GM18951 (cell line): ENCODE results near the gene KIF3A.

ENCODE experiments used
- POLR2A ChIP-seq: IDR thresholded peaks from 4 replicates; pipeline ENCODE4 v1.6.1; 2011; ENCODE audit warnings: mild to moderate bottlenecking; ENCODE audit not compliant: insufficient read length, insufficient read depth; ENCODE audit errors: extremely low read depth
- in situ Hi-C: fragments of 300-500 bp; cut with MboI; formaldehyde crosslinking; loops from one replicate; pipeline ENCODE4 v1.12.0; 2022; ENCODE audit warnings: low sequenced_read_pairs, mixed read lengths, inconsistent platforms; ENCODE audit not compliant: unreplicated experiment

KIF3A gene

DNA sequence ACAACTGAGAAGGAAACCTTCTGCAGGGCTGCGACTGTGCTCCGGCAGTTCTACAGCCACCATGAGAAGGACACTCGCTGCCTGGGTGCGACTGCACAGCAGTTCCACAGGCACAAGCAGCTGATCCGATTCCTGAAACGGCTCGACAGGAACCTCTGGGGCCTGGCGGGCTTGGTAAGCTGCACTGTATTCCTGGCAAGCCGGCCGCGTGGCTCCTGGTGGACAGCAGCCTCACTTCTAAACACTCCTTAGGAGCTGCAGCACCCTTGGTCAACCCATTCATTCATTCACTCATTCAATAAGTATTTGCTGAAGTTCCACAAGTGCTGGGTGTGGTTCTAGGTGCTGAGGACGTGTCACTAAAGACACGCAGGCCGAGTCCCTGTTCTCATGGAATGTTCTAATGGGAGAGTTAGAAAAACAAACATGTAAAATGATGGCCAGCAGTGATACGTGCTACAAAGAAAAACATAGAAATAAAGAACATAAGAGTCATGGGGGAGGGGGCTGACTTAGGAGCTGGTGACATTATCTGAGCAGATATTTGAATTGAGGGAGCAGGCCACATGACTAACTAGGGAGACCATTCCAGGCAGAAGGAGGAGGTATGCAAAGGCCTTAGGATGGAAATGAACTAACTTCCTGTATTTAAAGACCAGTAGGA lies 57.5 kb downstream of the KIF3A start:
- in situ Hi-C loops: loop anchor here (25.0 kb wide), 1 partner anchor 1157 kb away; no protein-coding TSS in a partner anchor

DNA sequence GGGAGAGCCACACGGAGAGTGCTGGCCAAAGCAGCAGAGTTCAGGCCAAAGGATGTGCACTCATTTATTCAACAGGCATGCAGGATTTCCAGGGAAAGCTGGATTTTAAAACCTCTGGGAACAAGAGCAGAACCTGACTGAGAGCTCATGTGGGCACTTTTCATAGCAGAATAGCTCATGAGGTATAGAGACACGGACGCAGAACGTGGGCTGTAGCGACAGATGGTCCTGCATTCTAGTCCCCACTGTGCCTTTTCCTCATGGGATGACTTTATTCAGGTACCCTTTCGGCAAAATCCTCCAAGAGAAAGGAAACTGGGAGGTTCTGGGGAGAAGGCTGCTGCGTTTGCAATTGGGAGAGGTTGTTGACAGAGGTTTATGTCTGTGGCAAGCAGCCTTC lies 58.2 kb downstream of the KIF3A start:
- in situ Hi-C loops: loop anchor here (25.0 kb wide), 1 partner anchor 1158 kb away; no protein-coding TSS in a partner anchor
- TF ChIP-seq POLR2A: no peak

More for the DNA sequence above, 57.5 kb downstream of the KIF3A start:
- no peak for TF ChIP-seq POLR2A

DNA sequence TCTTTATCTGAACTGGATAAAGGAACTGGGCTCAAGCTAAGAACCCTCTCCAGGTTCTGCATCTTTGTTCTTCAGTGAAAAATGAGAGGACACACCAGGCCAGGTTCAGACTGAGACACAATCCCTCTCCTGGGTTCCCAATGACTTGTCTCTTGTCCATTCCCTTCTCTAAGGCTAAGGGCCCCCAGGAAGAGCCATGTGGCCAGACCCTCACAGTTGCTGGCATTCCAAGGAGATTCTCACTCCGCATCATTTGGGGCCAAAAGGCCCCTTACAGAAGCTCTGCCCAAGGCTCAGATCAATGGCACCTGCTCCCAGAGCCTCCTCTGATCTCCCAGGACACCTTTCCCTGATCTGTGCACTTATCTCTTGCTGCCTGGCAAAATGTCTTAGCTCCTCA lies 58.6 kb downstream of the KIF3A start:
- no peak for TF ChIP-seq POLR2A
- in situ Hi-C loops: loop anchor here (25.0 kb wide), 1 partner anchor 1159 kb away; no protein-coding TSS in a partner anchor

- in situ Hi-C loops: loop anchor here (25.0 kb wide), 1 partner anchor 1159 kb away; no protein-coding TSS in a partner anchor
- TF ChIP-seq POLR2A: no peak
These were observed 59.5 kb downstream of the KIF3A start for GRCh38 chr5:132677682-132678400.

DNA sequence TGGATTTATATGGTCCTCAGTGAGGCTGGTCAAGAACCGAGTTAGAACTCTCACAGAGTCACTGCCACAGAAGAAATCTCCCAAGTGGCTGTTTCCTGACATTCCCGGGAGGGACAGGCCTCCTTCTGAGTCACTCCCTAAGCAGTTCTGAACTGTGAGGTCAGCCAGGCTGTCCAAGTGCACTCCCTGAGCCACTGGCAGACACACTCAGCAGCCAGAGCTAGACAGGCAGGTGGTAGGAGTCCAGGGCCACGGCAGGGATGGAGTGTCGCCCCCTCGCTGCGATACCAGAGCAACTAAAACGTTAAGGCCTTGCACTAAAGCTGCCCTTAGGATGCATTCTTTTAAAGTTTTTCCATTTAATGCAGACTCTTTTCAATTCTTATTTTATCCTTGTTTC lies 60.2 kb downstream of the KIF3A start:
- in situ Hi-C loops: loop anchor here (25.0 kb wide), 1 partner anchor 1160 kb away; no protein-coding TSS in a partner anchor

DNA sequence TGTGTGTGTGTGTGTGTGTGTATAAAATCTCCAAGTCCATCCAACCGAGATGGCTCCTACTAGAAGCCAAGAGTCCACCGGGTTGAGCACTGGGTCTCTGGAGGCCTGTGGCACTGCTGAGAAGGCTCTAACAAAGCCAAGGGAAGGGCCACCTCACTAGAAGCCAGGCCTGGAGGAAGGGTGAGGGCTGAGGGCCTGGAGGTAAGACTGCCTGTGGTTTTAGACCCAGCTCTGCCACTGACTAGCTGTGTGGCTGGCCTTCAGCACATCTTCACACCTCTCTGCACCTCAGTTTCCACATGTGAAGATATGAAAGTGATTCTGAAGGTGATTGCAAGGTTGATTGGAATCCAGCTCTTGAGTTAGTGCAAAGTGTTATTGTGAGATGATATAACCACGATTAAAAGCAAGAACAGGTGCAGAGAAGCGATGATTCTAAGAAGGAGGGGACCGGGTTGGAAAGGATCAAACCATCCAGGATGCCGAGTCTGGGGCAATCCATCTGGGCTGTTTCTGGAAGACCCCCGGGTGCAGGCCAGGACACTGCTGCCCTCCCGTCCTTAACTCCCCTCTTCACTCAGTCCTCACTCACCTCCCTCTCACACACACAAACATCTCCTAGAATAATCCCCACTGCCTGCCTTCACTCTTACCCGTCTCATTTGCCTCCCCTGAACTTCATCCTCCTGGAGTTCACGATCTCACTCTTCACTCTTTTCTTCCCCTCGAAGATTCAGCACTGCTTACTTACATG lies 61.2 kb downstream of the KIF3A start:
- TF ChIP-seq POLR2A: no peak
- in situ Hi-C loops: loop anchor here (25.0 kb wide), 1 partner anchor 1161 kb away; no protein-coding TSS in a partner anchor

More for the DNA sequence above, 60.2 kb downstream of the KIF3A start:
- no peak for TF ChIP-seq POLR2A

GRCh38 chr5:132674671-132675506 lies 62.5 kb downstream of the KIF3A start:
- in situ Hi-C loops: loop anchor here (25.0 kb wide), 1 partner anchor 1162 kb away; no protein-coding TSS in a partner anchor
- TF ChIP-seq POLR2A: peak; percentile 57

- TF ChIP-seq POLR2A: no peak
- in situ Hi-C loops: no loop called here
These were observed 63.3 kb downstream of the KIF3A start, which contains the start of gene IL4 for GRCh38 chr5:132673939-132674630. Gene IL4, plus strand, starts transcription at chr5:132673989. Its CDS starts 62 bp downstream, at chr5:132674051.

- in situ Hi-C loops: no loop called here
- no peak for TF ChIP-seq POLR2A
These were observed 63.9 kb downstream of the KIF3A start for GRCh38 chr5:132673488-132673887.

- TF ChIP-seq POLR2A: no peak
- in situ Hi-C loops: no loop called here
These were observed 66.3 kb downstream of the KIF3A start for GRCh38 chr5:132671000-132671399.

DNA sequence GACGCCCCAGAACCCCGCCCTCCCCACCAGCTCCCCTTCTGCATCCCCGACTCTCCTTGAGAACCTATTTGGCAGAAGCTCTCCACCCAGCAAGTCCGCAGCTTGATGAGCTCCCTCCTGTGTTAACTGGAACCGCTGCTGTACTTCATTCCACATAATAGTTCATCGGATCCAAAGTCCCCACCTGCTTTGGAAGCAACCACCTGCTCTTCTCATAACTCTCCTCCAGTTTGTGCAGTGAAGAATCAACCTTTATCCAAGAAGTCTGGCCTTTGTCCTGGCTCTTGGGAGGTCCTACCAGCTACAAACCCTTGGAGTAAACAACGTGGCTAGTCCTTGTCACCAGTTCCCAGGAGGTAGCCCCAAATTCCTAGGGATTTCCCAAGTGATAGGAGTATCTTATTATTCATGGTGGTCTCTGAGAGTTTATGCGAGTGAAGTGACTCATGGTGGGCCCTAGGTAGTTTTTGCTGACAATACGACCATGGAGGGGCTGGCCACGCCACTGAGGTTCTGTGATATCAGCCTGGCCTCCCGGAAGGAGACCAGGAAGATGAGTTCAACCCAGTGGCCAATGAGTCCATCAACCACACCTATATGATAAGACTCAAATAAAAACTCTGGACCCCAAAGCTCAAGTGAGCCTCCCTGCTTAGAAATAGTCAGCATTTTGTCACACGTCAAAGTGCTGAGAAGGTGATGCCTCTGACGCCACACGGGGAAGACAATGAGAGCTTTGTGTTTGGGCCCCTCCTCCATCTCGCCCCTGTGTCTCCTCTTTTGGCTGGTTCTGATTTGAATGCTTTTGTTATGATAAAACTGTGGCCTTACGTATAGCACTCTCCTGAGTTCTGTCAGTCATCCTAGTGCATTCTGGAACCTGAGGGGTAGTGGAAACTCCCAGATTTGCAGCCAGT lies 67.1 kb downstream of the KIF3A start:
- in situ Hi-C loops: no loop called here
- no peak for TF ChIP-seq POLR2A
